K562 (cell line): ENCODE measurements around the gene TMEM209. TPM values are rescaled to one million over a fixed set of nuclear protein-coding genes. Genes with fewer than 3 reads are reported as not detected.

Source experiments
- HDGF ChIP-seq: fragments of 450-650 bp; IDR thresholded peaks from 2 replicates; pipeline ENCODE4 v1.6.1; 2016
- RFX7 ChIP-seq: fragments of 250-450 bp; sonication (Bioruptor Pico); IDR thresholded peaks from 2 replicates; pipeline ENCODE4 v1.5.1; 2021; ENCODE audit warnings: mild to moderate bottlenecking
- SRF ChIP-seq, 2 experiments: fragments of 250-450, 450-650 bp in 1 of 2; sonication (Bioruptor Pico) in 1 of 2; sonication (generic) in 1 of 2; formaldehyde crosslinking; IDR thresholded peaks; 2 replicates each; pipeline versions ENCODE4 v1.5.0 to v1.5.1; 2020 to 2022; ENCODE audit warnings: mild to moderate bottlenecking in 1 of 2, missing genetic modification reagents in 1 of 2
- YBX1 ChIP-seq: fragments of 450-650 bp; IDR thresholded peaks from 2 replicates; pipeline ENCODE4 v1.7.1; 2016; ENCODE audit warnings: mild to moderate bottlenecking
- polyA plus RNA-seq, 8 experiments: library from polyadenylated mRNA; depleted of rRNA in 4 of 8; stranded (reverse) in 5 of 8; unstranded in 3 of 8; fragments of >200 nt; fragmentation: Nextera tagmentation in 2 of 8; fragmentation: Illumina TruSeq in 1 of 8; extraction: Ambion mirVana in 2 of 8; extraction: Trizol in 1 of 8; gene quantifications; 2 replicates each; pipeline versions ENCODE4 v1.2.1 to v1.2.3, GENCODE V29; 2011 to 2014; ENCODE audit warnings: inconsistent platforms in 1 of 8, missing spikeins in 1 of 8
- total RNA-seq, 7 experiments: library from RNA; depleted of rRNA in 6 of 7; stranded (reverse); fragments of >200 nt in 6 of 7; fragmentation: Illumina TruSeq in 2 of 7; extraction: Trizol in 2 of 7; gene quantifications; 2 replicates each; pipeline versions ENCODE4 v1.2.1 to v1.2.3, GENCODE V29; 2011 to 2021; ENCODE audit warnings: low replicate concordance in 1 of 7
- TF ChIP-seq, protein P1 (sequence below): fragments of 450-650 bp; IDR thresholded peaks from 2 replicates; pipeline ENCODE4 v1.6.1; 2016; ENCODE audit warnings: low read depth
- TF ChIP-seq, protein P2 (sequence below), 2 experiments: fragments of 450-650 bp; conservative IDR thresholded peaks; 2 replicates each; pipeline ENCODE4 v1.6.1; 2017; ENCODE audit warnings: mild to moderate bottlenecking in 2 of 2, moderate library complexity in 2 of 2
- TF ChIP-seq, protein P3 (sequence below): fragments of 450-650 bp; IDR thresholded peaks from 2 replicates; pipeline ENCODE4 v1.7.1; 2018; ENCODE audit warnings: mild to moderate bottlenecking, low read depth; ENCODE audit not compliant: partially characterized antibody
- TF ChIP-seq, protein P4 (sequence below): fragments of 250-450 bp; sonication (Bioruptor Pico); IDR thresholded peaks from 2 replicates; pipeline ENCODE4 v1.8.0; 2022; ENCODE audit warnings: inconsistent platforms, mild to moderate bottlenecking, moderate library complexity, borderline replicate concordance

TMEM209 gene
- total and polyA plus RNA-seq, 9 of the 15 experiments (the other 6 are each of a cell fraction or from before 2014, with no cell fraction given) = 36.8 to 116 (median 76.6) TPM

DNA sequence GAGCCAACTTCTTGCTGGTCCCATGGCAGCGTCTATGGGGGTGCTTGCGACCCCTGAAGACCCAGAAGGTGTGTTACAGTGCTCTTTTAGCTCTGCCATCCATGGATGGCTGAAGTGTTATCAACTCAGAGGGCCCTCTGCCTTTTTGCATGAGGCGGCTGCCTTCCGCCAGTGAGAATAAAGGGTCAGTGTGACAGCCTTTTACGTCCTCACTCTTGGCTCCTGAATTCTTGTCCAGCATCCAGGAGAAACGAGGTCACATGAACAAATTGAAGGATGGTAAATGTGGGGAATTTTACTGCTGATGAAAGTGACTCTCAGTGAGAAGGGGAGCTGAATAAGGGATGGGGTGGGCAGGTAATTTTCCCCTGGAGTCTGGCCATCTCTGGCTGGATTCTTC is 26.6 kb upstream of the TMEM209 start (continued):
- TF ChIP-seq, protein P1, sequence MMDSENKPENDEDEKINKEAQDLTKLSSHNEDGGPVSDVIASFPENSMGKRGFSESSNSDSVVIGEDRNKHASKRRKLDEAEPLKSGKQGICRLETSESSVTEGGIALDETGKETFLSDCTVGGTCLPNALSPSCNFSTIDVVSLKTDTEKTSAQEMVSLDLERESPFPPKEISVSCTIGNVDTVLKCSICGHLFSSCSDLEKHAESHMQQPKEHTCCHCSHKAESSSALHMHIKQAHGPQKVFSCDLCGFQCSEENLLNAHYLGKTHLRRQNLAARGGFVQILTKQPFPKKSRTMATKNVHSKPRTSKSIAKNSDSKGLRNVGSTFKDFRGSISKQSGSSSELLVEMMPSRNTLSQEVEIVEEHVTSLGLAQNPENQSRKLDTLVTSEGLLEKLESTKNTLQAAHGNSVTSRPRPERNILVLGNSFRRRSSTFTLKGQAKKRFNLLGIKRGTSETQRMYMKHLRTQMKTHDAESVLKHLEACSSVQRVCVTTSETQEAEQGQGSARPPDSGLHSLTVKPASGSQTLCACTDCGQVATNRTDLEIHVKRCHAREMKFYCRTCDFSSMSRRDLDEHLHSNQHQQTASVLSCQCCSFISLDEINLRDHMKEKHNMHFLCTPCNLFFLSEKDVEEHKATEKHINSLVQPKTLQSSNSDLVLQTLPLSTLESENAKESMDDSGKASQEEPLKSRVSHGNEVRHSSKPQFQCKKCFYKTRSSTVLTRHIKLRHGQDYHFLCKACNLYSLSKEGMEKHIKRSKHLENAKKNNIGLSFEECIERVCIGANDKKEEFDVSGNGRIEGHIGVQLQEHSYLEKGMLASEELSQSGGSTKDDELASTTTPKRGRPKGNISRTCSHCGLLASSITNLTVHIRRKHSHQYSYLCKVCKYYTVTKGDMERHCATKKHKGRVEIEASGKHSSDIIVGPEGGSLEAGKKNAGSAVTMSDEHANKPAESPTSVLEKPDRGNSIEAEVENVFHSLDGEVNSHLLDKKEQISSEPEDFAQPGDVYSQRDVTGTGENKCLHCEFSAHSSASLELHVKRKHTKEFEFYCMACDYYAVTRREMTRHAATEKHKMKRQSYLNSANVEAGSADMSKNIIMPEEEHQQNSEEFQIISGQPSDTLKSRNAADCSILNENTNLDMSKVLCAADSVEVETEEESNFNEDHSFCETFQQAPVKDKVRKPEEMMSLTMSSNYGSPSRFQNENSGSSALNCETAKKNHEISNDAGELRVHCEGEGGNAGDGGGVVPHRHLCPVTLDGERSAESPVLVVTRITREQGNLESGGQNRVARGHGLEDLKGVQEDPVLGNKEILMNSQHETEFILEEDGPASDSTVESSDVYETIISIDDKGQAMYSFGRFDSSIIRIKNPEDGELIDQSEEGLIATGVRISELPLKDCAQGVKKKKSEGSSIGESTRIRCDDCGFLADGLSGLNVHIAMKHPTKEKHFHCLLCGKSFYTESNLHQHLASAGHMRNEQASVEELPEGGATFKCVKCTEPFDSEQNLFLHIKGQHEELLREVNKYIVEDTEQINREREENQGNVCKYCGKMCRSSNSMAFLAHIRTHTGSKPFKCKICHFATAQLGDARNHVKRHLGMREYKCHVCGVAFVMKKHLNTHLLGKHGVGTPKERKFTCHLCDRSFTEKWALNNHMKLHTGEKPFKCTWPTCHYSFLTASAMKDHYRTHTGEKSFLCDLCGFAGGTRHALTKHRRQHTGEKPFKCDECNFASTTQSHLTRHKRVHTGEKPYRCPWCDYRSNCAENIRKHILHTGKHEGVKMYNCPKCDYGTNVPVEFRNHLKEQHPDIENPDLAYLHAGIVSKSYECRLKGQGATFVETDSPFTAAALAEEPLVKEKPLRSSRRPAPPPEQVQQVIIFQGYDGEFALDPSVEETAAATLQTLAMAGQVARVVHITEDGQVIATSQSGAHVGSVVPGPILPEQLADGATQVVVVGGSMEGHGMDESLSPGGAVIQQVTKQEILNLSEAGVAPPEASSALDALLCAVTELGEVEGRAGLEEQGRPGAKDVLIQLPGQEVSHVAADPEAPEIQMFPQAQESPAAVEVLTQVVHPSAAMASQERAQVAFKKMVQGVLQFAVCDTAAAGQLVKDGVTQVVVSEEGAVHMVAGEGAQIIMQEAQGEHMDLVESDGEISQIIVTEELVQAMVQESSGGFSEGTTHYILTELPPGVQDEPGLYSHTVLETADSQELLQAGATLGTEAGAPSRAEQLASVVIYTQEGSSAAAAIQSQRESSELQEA = no peak
- TF ChIP-seq HDGF (no peak), SRF (CRISPR knock-in tag; IDR thresholded peaks at IDR 0.05) (no peak), RFX7 (CRISPR knock-in tag) (no peak), YBX1 (no peak)
- TF ChIP-seq, protein P2, sequence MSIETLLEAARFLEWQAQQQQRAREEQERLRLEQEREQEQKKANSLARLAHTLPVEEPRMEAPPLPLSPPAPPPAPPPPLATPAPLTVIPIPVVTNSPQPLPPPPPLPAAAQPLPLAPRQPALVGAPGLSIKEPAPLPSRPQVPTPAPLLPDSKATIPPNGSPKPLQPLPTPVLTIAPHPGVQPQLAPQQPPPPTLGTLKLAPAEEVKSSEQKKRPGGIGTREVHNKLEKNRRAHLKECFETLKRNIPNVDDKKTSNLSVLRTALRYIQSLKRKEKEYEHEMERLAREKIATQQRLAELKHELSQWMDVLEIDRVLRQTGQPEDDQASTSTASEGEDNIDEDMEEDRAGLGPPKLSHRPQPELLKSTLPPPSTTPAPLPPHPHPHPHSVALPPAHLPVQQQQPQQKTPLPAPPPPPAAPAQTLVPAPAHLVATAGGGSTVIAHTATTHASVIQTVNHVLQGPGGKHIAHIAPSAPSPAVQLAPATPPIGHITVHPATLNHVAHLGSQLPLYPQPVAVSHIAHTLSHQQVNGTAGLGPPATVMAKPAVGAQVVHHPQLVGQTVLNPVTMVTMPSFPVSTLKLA (conservative IDR thresholded peaks at IDR 0.05) = no peak
- TF ChIP-seq, protein P3, sequence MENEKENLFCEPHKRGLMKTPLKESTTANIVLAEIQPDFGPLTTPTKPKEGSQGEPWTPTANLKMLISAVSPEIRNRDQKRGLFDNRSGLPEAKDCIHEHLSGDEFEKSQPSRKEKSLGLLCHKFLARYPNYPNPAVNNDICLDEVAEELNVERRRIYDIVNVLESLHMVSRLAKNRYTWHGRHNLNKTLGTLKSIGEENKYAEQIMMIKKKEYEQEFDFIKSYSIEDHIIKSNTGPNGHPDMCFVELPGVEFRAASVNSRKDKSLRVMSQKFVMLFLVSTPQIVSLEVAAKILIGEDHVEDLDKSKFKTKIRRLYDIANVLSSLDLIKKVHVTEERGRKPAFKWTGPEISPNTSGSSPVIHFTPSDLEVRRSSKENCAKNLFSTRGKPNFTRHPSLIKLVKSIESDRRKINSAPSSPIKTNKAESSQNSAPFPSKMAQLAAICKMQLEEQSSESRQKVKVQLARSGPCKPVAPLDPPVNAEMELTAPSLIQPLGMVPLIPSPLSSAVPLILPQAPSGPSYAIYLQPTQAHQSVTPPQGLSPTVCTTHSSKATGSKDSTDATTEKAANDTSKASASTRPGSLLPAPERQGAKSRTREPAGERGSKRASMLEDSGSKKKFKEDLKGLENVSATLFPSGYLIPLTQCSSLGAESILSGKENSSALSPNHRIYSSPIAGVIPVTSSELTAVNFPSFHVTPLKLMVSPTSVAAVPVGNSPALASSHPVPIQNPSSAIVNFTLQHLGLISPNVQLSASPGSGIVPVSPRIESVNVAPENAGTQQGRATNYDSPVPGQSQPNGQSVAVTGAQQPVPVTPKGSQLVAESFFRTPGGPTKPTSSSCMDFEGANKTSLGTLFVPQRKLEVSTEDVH = no peak
- TF ChIP-seq, protein P4, sequence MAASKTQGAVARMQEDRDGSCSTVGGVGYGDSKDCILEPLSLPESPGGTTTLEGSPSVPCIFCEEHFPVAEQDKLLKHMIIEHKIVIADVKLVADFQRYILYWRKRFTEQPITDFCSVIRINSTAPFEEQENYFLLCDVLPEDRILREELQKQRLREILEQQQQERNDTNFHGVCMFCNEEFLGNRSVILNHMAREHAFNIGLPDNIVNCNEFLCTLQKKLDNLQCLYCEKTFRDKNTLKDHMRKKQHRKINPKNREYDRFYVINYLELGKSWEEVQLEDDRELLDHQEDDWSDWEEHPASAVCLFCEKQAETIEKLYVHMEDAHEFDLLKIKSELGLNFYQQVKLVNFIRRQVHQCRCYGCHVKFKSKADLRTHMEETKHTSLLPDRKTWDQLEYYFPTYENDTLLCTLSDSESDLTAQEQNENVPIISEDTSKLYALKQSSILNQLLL = no peak
- TF ChIP-seq, all 486 proteins: peak for 0
